Activated CD4-positive, CD25-positive, alpha-beta regulatory T cell (primary cell): ENCODE data around the gene ANO7.
A peak's percentile ranks its signal among the peaks of the same experiment; 100 is the strongest.

Experiments used
- DNase-seq, 4 experiments: peaks; one replicate each; lab custom pipeline; 2025; lab: John Stamatoyannopoulos, UW

The ANO7 gene, protein sequence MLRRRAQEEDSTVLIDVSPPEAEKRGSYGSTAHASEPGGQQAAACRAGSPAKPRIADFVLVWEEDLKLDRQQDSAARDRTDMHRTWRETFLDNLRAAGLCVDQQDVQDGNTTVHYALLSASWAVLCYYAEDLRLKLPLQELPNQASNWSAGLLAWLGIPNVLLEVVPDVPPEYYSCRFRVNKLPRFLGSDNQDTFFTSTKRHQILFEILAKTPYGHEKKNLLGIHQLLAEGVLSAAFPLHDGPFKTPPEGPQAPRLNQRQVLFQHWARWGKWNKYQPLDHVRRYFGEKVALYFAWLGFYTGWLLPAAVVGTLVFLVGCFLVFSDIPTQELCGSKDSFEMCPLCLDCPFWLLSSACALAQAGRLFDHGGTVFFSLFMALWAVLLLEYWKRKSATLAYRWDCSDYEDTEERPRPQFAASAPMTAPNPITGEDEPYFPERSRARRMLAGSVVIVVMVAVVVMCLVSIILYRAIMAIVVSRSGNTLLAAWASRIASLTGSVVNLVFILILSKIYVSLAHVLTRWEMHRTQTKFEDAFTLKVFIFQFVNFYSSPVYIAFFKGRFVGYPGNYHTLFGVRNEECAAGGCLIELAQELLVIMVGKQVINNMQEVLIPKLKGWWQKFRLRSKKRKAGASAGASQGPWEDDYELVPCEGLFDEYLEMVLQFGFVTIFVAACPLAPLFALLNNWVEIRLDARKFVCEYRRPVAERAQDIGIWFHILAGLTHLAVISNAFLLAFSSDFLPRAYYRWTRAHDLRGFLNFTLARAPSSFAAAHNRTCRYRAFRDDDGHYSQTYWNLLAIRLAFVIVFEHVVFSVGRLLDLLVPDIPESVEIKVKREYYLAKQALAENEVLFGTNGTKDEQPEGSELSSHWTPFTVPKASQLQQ

DNA sequence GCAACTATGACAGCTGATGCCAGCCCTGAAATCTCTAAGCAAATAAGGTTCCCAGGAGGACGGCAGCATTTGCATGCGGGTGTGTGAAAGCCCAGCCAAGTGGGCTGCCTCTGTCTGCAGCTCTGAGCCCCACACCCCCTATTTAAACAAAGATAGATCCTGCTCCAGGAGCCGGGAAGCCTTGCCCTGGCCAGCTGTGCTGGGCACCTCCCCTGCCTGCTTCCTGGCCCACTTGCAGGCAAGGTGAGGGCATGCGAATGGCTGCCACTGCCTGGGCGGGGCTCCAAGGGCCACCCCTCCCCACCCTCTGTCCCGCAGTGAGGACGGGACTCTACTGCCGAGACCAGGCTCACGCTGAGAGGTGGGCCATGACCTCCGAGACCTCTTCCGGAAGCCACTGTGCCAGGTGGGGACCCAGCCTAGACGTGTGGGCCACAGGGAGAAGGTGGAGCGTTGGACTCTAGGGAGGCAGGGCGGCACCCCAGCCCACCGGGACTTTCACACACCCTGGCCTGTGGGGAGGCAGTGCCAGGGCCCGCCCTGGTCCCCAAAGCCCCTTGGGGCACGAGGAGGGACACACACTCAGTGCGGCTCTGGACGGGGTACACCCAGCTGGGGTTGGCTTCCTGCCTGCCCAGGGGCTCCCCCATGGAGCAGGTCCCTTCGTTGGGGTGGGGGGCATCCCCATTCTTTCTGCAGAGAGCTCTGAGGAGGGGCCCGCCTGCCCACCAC is at the start of gene ANO7:
Gene ANO7 (plus strand): TSS at position 317 of the 732 bp plus-strand sequence. CDS start 1,387 bp downstream, outside the sequence.
- DNase-seq = no peak

DNA sequence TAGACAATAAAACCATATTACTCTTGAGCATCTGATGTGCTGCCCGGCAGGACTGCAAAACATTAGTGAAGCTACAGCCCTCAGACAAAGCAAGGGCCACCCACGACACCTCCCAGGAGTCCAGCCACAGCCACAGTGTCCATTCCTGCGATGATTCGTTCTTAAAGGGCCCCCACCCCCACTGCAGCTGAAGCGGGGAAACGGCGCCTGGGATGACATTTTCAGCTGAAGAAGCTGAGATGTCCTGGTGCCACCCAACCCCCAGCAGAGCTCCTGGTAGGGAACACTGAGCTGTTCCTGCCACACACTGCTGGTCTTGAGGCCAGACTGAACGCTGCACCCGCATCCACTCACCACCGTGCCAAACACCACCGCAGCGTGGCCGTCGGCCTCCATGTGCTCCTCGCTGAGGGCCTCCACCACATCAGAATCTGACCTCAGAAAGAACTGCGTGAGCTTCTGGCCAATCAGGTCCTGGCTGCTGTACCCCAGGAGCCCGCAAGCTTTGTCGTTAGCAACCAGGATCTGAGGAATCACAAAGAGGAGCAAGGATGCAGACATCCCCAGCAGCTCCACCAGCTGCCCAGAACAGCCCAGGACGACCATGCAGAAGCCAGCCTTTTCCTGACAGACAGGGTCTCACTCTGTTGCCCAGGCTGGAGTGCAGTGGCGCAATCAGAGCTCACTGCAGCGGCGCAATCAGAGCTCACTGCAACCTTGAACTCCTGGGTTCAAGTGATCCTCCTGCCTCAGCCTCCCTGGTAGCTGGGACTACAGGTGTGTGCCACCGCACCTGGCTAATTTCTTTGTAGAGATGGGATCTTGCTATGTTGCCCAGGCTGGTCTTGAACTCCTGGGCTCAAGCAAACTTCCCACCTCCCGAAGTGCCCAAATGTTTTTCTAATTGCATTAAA is 48.7 kb upstream of the ANO7 start:
- no peak for DNase-seq

DNA sequence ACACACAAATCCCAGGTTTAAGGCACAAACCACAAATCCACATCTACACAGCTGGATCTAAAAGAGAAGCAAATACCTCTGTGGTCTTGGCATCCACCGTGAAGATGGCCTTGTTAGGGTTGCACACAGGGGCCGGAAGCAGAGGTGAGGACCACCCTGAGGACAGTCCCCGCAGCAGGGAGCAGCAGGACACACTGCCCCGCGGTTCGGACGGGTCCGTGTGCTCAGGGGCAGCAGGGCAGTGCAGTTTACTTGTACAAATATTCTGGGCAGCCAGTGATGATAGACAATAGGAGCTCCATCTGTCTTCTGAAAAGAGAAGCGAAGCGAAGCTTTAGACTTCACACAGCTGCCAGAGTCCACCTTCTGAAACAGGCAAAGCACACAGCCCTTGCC is 48.0 kb upstream of the ANO7 start:
- DNase-seq = no peak

DNA sequence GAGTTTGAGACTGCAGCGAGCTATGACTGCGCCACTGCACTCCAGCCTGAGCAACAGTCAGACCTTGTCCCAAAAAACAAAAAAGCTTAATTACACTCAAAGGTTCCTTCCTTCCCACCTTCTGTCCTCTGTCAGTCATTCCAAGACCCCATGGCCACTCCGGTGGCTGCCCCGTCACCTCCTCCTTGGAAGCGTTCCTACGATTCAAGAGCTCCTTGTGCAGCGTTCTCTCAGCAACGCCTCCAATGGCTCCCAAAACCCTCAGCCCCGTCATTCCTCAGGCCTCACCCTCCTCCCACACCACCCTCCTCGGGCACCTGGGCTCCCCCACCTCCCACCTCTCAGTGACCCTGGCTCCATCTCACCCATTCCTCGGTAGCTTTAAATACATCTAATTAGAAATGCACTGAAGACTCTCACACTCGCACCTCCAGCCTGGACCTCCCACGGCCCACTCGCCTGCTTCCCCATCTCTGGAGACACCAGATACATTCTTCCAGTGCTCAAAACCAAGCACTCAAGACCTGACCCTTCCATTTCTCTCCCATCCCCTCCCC is 47.2 kb upstream of the ANO7 start:
- DNase-seq = no peak

DNA sequence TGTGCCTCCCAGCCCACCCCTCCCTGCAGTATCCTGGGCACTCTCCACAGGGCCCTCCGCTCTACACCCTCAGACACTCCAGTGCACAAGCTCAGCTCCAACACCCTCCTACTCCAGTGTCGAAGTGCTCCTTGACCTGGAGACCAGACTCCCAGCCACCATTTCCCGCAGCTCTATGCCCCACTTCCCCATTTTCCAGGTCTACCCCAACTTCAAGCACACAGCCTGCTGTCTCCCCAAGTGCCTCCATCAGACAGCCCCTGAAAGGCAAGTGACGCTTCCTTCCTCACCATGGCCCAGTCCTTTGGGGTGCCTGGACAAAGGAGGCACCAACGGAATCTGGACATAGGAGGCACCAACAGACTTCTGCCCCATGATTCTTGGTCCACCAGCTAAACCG is 46.4 kb upstream of the ANO7 start:
- no peak for DNase-seq

DNA sequence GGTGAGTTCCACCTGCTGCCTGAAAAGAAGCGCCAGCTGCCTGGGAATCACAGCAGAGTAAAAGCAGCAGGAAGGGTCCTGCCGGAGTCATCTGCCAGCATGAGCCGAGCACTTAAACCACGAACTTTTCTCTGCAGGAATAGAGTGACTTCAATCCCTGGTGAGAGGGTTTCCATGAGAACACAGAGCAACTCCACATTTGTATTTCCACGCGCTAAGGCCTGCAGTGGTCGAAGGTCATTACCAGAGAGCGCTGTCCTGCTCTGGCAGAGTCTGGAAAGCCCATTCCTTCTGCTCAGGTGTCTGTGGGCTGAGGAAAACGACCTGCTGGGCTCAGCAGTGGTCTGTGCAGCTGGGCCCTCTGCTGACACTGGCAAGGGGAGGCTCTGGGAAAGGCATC is 45.9 kb upstream of the ANO7 start:
- DNase-seq = no peak

DNA sequence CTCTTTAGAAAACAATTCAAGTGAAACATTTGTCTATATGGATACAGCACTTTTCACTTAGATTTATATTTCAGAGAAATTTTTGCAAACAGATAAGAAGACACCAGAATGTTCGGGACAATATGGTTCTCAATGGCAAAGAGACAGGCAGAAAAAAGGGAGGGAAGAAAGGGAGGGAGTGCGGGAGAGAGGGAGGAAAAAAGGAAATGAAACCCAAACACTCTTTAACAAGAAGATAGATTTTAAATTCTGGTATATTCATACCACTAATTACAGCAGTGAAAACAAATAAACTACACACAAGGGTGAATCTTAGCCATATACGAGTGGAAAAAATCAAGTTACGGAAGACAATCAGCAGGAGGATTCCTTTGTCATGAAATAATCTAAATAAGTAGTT is 42.2 kb upstream of the ANO7 start:
- DNase-seq = no peak

DNA sequence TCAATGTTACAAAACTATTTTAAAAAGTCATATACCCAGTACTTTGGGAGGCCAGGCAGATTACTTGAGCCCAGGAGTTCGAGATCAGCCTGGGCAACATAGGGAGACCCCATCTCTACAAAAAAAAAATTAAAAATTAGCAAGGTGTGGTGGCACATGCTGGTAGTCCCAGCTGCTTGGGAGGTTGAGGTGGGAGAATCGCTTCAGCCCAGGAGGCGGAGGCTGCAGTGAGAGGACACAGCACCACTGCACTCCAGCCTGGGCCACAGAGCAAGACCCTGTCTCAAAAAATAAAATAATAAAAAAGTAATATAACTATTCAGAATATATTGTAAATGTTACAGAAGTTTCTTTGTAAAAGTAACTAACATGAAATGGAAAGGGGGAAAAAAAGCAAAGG is 41.1 kb upstream of the ANO7 start:
- DNase-seq = no peak

DNA sequence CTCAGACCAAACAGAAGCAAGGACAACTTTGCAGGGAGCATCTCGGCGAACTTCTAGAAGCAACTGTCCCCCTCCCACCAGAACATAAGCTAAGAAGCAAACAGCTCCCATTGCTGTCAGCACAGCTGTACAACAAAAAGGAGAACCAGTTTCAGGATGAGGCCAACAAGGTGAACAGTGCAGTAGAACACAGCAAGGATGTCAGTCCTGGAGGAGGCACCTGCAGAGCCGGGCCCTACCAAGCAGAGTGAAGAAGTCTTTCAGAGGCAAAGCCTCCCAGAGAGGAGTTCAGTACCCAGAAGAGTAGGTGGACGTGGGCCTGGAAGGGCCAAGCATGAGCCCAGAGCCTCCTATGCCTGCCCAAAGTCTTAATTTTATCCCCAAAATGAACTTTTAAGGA is 40.2 kb upstream of the ANO7 start:
- no peak for DNase-seq

DNA sequence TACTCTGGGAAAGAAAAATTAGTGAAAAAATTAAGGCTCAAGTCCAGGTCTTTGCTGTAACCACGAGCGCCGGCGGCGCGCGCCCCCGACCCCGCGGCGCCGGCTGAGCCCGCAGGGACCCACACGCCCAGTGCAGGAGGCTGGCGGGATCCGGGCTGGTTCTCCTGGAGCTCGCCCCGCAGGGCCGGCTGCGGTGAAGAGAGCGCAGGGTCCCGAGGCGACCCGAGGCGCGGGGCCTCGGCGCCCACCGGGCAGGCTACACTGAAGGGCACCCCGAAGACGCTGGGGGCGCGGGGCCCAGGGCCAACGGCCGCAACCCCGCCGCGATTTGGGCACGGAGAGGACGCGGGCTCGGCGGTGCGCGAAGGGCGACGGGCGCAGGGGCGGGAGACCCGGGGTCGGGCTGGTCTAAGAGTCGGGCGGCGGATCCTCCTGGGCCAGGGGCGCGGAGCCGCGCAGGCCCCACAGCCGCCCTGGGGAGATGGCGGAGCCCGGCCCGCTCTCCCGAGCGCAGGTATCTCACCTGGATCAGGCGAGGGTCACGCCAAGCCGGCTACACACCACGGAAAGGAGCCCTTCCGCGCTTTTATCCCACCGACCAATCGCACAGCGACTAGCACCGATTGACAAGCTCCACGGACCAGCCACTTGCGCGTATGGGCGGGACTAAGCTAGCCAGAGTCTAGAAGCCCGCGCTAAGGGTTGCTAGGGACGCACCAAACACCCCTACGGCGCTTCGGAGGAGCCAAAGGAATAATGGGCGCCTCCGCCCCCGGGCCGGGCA is 39.4 kb upstream of the ANO7 start, which contains the start of gene PASK:
Gene PASK (minus strand): TSS at position 582 of the 784 bp plus-strand sequence. CDS start 6,440 bp downstream, outside the sequence.
- DNase-seq = peak; percentile 74 to 86 (median 84)

DNA sequence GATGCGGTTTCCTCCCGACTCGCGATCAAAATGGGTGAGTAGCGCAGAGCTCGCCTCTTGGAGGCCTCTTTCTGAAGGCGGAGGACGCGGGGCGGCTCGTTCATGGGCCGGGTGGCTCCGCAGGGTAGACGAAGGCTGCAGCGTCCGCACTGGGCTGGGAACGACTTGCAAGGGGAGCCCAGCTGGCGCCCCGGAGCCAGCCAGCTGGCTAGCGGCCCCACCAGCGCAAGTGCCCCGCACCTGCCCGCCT is 38.9 kb upstream of the ANO7 start:
- DNase-seq = no peak

DNA sequence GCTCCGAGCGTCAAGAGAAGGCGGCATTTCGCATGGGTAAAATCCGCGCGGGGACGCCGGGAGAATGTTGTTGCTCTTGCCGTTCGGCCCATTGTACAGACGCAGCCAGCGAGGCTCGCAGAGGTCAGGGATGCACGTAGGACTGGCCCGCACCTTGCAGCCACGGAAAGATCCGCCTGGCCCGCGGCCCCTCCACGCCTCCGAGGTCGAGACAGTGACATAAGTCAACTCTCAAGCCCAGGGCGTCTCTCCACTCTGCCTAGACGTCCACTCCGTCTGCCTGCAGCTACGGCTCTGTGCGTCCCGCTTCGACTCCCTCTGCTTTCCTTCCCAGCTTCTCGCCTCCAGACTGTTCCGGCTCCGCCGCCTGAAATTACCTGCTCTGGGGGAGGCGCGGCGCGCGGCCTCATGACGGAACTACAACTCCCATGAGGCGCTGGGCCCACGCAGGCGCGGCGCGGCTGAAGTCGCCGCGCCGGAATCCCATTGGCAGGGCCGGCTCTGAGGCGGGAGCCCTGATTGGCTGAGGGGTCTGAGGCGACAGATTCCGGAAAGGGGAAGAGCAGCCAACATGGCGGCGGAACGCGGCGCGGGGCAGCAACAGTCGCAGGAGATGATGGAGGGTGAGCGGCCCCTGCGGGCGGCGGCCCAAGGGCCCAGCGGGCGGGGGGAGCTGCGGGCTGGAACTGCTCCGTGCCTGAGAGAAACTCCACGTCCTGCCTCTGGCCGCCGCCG is 38.4 kb upstream of the ANO7 start, which contains the start of gene PPP1R7:
Gene PPP1R7 (plus strand): TSS at position 543 of the 735 bp plus-strand sequence. CDS start 29 bp downstream, at position 572.
- DNase-seq = peak; percentile 83 to 94 (median 92)

DNA sequence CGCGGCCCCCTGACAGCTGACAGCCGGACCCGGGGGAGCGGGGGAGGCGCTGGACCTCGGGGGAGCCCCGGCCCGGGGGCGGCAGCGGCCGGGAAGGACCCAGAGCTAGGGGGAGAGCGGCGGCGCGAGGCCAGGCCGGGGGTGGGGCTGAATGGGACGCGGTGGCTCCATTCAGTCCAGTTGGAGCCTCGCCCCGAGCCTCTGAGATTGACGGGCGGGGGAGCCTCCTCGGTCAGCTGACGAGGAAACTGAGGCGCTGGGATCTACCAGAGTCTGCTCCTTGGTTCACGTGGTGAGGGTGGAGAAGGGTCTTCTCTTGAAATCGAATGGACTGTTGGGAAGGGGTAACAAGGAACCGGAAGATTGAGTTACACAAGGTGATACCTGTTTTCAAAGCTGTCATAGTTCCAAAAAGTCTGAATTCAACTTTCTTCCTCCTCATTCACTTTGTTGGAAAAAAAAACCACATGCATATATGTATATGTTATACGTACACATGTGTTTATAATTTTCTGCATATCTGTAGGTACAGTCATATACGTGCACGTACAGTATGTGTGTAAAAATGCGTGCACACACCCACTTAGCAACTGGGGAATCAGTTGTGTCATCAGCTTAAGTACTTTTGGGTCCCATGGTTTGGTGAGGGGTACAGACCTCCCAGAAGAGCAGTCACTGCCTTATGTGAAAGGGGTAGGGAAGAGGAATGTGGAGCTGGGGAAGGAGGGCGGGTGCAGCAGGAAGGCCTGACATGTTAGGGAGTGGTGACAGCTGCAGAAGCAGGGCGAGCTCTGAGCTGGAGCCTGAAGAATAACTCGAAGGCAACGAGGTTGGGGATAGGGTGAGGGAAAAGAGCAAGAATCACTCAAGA is 37.6 kb upstream of the ANO7 start:
- DNase-seq = no peak

DNA sequence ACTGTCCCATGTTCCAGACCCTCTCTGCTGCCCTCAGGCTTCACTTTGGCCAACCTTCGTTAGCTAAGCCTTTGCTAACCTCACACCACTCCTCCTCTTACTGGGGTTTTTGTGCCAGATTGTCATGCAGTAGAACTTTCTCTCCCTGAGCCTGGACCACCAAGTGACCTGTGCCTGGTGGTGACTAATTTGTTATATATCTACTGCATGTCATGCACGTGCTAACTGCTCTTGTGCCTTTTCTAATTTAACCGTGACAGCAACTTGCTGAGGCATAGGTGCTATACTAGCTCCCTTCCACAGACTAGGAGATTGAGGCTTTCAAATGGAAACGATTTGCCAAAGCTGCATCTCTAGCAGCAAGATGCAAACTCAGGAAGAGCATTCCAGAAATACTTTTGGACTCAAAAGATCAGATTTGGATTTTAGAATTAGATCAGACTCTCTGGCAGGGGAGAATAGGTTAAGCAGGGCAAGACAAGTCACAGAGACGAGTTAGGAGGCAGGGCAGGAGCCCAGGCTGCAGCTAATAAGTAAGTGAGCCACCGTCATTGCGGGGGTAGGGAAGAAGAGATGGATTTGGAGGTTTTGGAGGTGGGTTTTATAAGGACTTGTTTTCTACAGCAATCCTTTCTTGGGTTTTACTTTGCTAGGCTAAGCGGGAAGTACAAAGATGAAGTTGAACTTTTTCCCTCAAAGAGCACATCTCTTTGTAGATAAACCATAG is 36.4 kb upstream of the ANO7 start:
- DNase-seq = no peak

DNA sequence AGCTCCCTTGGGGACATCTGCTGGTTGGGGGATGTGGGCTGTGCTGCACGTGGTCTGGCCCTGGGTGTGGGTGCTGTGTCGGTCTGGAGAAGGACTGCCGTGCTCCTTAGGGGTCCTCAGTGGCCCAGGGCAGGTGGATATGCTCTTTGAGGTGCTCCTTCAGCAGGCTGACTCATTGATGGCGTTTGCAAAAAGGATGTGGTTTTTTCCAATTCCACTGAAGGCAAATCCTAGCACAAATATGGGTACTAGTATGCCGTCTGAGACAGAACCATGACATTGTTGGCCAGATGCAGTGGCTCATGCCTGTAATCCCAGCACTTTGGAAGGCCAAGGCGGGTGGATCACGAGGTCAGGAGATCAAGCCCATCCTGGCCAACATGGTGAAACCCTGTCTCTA is 34.9 kb upstream of the ANO7 start:
- no peak for DNase-seq

DNA sequence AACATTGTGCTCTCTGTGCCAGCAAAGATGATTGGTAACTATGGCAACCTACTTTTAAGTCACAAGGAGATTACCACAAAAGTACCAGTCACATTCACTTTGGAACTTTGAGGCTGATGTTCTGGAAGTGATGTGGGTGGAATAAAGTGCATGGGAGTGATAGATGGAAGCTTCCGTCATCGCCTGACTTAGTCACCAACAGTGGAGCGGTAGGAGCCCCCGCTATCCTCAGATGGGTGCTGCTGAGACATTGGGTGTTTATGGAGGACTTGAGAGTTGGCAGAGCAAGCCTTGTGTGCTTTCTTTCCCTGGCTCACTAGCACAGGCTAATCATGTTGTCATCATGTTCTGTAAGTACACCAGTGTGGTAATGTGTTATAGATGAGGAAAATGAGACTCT is 33.6 kb upstream of the ANO7 start:
- DNase-seq = no peak

DNA sequence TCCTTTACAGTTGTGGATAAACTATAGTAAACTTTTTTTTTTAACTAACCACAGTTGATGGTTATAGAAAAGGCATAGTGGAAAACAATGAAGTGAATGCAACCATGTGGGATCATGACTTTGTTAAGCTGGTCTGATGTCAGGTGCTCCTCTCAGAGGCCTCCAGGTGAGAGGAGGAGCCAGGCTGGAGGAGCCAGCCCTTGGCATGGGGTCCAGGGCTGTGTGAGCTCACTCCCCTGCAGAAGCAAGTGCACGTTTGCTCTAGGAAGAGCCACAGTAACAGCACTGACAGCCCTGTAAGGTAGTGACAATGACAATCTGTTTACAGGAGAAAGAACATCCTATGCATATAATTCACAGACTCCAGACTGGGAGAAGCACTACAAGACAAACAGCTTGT is 32.5 kb upstream of the ANO7 start:
- DNase-seq = no peak

DNA sequence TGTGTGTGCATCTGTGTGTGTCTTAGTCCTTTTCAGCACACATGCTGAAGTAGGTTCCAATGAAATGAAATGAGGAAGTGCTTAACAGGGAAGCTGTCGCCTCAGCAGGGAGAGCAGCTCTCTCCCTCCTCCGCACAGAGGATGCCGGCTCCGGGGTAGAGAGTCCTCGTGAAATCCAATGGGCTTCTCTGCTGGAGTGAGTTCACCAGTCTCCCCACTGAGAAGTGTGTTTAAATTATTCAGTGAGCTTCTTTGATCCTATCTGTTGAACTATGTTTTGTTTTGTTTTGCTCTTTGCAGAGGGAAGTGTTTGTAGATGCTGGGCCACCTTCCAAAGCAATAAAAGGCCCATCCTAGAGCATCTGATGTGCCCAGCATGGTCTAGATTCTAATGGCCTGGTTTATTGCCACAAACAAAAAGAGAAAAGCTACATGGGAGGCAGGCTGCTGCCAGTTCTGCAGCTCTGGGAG is 31.5 kb upstream of the ANO7 start:
- no peak for DNase-seq
